VCaP (cell line): ENCODE measurements around the gene CA6.

Experiments
- H3K27ac ChIP-seq: fragments of 450-650 bp; 2 replicates; pipeline ENCODE4 v1.5.1; 2017
- CTCF ChIP-seq: fragments of 450-650 bp; conservative IDR thresholded peaks from 2 replicates; pipeline ENCODE4 v1.5.1; 2017; ENCODE audit warnings: mild to moderate bottlenecking, moderate library complexity

CA6 gene

GRCh38 chr1:8984203-8984602, 38.5 kb downstream of the CA6 start:
- TF ChIP-seq CTCF: no peak
- H3K27ac ChIP-seq: no peak overlapping the region

DNA sequence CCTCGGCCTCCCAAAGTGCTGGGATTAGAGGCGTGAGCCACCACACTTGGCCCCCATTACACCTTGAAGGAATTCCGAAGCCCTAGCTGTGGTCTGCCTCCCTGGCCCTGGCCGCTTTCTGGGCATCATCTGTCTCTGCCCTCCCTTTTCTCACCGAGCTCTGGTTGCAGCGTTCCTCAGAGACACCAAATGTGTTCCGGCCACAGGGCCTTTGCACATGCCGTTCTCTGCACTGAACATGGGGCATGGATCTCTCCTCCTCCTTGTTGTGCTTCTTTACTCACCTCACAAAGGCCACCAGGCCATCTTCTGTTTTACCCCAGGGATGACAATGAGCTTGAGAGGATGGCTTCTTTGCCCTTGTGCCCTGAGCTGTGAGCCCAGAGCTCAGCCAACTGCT, 39.3 kb downstream of the CA6 start:
- TF ChIP-seq CTCF: no peak
- peak overlapping the region; percentile 66; the same call in 1 of the 2 replicates for H3K27ac ChIP-seq

DNA sequence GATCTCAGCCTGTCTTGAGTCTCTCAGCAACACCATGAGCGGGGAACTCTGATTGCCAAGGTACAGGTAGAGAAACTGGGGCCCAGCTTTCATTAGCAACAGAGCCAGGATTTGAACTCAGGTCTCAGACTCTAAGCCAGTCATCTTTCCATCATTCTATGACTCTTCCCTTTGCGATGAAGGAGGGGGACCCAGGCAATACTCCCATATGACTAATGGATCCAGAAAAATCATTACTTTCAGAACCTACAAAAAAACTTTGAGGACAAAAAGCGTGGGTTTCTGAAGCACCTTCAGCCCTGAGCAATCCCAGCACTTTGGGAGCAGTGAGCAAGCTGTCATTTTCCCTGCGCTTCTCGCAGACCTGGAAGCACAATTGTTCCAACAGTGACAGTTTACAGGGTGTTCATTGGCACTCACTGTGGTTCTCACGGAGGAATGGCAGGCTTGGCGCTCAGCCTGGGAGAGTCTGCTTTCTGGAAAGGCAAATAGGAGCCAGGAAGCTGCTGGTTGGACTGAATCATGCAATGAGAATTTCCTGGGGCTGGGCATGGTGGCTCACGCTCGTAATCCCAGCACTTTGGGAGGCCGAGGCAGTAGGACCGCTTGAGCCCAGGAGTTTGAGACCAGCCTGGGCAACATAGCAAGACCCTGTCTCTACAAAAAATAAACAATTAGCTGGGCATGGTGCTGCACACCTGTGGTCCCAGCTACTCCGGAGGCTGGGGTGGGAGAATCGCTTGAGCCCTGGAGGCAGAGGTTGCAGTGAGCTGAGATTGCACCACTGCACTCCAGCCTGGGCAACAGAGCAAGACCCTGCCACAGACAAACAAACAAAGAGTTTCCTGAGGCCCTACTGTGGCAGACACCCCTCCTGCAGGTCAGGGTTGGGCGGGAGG, 40.5 kb downstream of the CA6 start:
- H3K27ac ChIP-seq: peak overlapping the region; percentile 66
- no peak for TF ChIP-seq CTCF

- peak overlapping the region; percentile 66 for H3K27ac ChIP-seq
- TF ChIP-seq CTCF: no peak
These were observed 41.1 kb downstream of the CA6 start for GRCh38 chr1:8986814-8987190.

GRCh38 chr1:8987881-8988617, 42.4 kb downstream of the CA6 start:
- TF ChIP-seq CTCF: peak; percentile 95
- H3K27ac ChIP-seq: peak overlapping the region; percentile 29; the same call in 1 of the 2 replicates

- TF ChIP-seq CTCF: no peak
These were observed 42.9 kb downstream of the CA6 start for GRCh38 chr1:8988618-8988967.

DNA sequence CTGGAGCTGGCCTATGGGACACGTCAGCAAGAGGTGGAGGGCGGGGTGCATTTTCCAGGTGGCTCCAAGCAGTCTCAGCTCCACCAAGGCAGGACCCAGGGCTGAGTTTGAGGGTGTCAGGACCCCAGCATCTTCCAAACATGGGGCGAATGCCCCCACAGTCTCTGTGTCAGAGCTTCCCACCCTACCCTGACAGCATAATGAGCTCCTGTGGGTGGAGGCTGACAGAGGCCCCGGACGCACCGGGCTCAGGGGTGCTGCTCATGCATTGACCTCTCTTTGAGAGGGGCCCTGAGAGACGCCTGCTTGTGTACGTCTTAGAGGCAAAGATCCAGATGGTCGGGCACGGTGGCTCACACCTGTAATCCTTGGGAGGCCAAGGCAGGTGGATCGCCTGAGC, 43.4 kb downstream of the CA6 start:
- H3K27ac ChIP-seq: no peak overlapping the region
- no peak for TF ChIP-seq CTCF

More at GRCh38 chr1:8988618-8988967, 42.9 kb downstream of the CA6 start:
- H3K27ac ChIP-seq: no peak overlapping the region; the same call in 1 of the 2 replicates
